ENCODE measurements around the gene SUGCT.

- TF ChIP-seq POLR2A (IDR thresholded peaks at IDR 0.05), result no peak
- TF ChIP-seq, protein P1, sequence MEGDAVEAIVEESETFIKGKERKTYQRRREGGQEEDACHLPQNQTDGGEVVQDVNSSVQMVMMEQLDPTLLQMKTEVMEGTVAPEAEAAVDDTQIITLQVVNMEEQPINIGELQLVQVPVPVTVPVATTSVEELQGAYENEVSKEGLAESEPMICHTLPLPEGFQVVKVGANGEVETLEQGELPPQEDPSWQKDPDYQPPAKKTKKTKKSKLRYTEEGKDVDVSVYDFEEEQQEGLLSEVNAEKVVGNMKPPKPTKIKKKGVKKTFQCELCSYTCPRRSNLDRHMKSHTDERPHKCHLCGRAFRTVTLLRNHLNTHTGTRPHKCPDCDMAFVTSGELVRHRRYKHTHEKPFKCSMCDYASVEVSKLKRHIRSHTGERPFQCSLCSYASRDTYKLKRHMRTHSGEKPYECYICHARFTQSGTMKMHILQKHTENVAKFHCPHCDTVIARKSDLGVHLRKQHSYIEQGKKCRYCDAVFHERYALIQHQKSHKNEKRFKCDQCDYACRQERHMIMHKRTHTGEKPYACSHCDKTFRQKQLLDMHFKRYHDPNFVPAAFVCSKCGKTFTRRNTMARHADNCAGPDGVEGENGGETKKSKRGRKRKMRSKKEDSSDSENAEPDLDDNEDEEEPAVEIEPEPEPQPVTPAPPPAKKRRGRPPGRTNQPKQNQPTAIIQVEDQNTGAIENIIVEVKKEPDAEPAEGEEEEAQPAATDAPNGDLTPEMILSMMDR (IDR thresholded peaks at IDR 0.05), result no peak
Observed at GRCh38 chr7:40200791-40201190, 66.0 kb downstream of the SUGCT start.
